ENCODE measurements around the gene FHIP2A.

- TF ChIP-seq CTCF (IDR thresholded peaks at IDR 0.05): no peak
- no peak for TF ChIP-seq POLR2A (IDR thresholded peaks at IDR 0.05)
These were observed 33.3 kb downstream of the FHIP2A start for GRCh38 chr10:114854906-114855305.
